Measurements from ENCODE around the gene INPP5F. TPM values are rescaled to one million over a fixed set of nuclear protein-coding genes. Genes with fewer than 3 reads are reported as not detected.
A peak's percentile ranks its signal among the peaks of the same experiment; 100 is the strongest.

The INPP5F gene
- total and polyA plus RNA-seq, 9 of the 15 experiments (the other 6 are each of a cell fraction or from before 2014, with no cell fraction given) = 1.6 to 7.3 (median 6.0) TPM

- TF ChIP-seq, protein P1, sequence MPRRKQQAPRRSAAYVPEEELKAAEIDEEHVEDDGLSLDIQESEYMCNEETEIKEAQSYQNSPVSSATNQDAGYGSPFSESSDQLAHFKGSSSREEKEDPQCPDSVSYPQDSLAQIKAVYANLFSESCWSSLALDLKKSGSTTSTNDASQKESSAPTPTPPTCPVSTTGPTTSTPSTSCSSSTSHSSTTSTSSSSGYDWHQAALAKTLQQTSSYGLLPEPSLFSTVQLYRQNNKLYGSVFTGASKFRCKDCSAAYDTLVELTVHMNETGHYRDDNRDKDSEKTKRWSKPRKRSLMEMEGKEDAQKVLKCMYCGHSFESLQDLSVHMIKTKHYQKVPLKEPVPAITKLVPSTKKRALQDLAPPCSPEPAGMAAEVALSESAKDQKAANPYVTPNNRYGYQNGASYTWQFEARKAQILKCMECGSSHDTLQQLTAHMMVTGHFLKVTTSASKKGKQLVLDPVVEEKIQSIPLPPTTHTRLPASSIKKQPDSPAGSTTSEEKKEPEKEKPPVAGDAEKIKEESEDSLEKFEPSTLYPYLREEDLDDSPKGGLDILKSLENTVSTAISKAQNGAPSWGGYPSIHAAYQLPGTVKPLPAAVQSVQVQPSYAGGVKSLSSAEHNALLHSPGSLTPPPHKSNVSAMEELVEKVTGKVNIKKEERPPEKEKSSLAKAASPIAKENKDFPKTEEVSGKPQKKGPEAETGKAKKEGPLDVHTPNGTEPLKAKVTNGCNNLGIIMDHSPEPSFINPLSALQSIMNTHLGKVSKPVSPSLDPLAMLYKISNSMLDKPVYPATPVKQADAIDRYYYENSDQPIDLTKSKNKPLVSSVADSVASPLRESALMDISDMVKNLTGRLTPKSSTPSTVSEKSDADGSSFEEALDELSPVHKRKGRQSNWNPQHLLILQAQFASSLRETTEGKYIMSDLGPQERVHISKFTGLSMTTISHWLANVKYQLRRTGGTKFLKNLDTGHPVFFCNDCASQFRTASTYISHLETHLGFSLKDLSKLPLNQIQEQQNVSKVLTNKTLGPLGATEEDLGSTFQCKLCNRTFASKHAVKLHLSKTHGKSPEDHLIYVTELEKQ (CRISPR knock-in tag; IDR thresholded peaks at IDR 0.05) = no peak
- TF ChIP-seq BDP1 (IDR thresholded peaks at IDR 0.05; ENCODE audit: insufficient read depth, insufficient read length) = no peak
- no peak for TF ChIP-seq ETV1 (tag; conservative IDR thresholded peaks at IDR 0.05; ENCODE audit: low read depth)
- TF ChIP-seq CHD4 (IDR thresholded peaks at IDR 0.05; ENCODE audit: insufficient read depth, insufficient replicate concordance, low read depth, low read length, poor library complexity, severe bottlenecking) = no peak
- no peak for TF ChIP-seq SIRT6 (IDR thresholded peaks at IDR 0.05; ENCODE audit: low read depth, low read length)
- TF ChIP-seq U2AF2 (optimal IDR thresholded peaks at IDR 0.05; ENCODE audit: low read depth, low read length) = no peak
- no peak for TF ChIP-seq BRD9 (IDR thresholded peaks at IDR 0.05; ENCODE audit: low read depth, partially characterized antibody)
Measured at GRCh38 chr10:119723161-119723560, 2.7 kb upstream of the INPP5F start (continued).

DNA sequence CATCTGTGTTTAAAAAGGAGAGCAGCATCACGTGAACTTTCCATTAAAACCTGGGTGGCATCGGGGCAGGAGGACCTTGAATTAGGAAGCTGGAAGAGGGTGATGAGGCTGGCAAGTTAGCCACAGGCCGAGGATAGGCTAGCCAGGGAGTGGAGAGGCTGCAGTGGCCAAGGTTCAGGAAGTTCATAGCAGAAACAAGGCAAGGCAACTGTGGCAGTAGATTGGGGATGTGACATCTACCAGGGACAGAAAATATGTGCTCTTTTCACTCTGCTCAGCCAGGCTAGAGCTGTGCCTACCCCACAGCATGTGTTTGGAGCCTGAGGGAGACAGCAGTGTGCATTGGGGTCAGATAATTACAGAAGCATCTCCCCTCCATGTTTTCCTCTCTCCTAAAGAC lies 2.2 kb upstream of the INPP5F start:
- H3K4me1 ChIP-seq (replicated peaks in 1 of 2; ENCODE audit: control insufficient read depth in 2 of 2, insufficient read depth in 2 of 2, low read length in 2 of 2) = peaks cover 13 to 18% of the 10 kb centered on the region in 2 experiments
- POLR2A ChIA-PET = no interaction called here
- no peak overlapping the region for H3K27ac ChIP-seq (ENCODE audit: extremely low read depth, low read depth, low read length)
- no peak overlapping the region for H3K4me3 ChIP-seq
- ATAC-seq = no peak
- BruUV-seq (replicated peaks) = no TSS peak
- no peak overlapping the region for H2AFZ ChIP-seq (ENCODE audit: low read depth, low read length)
- CTCF ChIA-PET (ENCODE audit: low intra/inter-chr PET ratio) = no interaction called here
- in situ Hi-C loops (cut with MboI) = no loop called here
- no peaks in the 10 kb centered on the region for H3K27me3 ChIP-seq (ENCODE audit: control insufficient read depth in 2 of 2, insufficient read depth in 2 of 2, low read length in 2 of 2)
- H3K9me3 ChIP-seq (replicated peaks; ENCODE audit: control insufficient read depth, insufficient read depth, low read depth, low read length) = no peaks in the 10 kb centered on the region
- intact Hi-C loops (cut with micrococcal nuclease) = no loop called here
- H3K79me2 ChIP-seq (ENCODE audit: control insufficient read depth, insufficient read depth, low read length) = peaks cover 11% of the 10 kb centered on the region; the same call in 2 of the 3 replicates
- 79% methylated on average over 3 of the region's 3 CpGs for WGBS (ENCODE audit: insufficient coverage, low coverage, missing lambda C conversion rate)
- no peak for DNase-seq (ENCODE audit: extremely low read depth in 1 of 4, low spot score in 3 of 4)
- FAIRE-seq = no peak
- H3K4me2 ChIP-seq (ENCODE audit: insufficient read depth, low read length) = no peak overlapping the region
- no peaks in the 10 kb centered on the region for H4K20me1 ChIP-seq (replicated peaks; ENCODE audit: control insufficient read depth, insufficient read depth, low read length)
- H3K36me3 ChIP-seq (ENCODE audit: control insufficient read depth, insufficient read depth, low read length) = no peaks in the 10 kb centered on the region
- no peaks in the 10 kb centered on the region for H3K9me1 ChIP-seq (ENCODE audit: control insufficient read depth, insufficient read depth, low read length)
- H3K9ac ChIP-seq (ENCODE audit: insufficient read depth in 1 of 2, low read depth in 2 of 2, low read length in 2 of 2) = peak overlapping the region in 1 of 2 experiments; percentile 74; a peak in 2 of 4 replicates
- TF ChIP-seq BRD9 (IDR thresholded peaks at IDR 0.05; ENCODE audit: low read depth, partially characterized antibody) = no peak
- TF ChIP-seq SOX6 (IDR thresholded peaks at IDR 0.05) = no peak
- TF ChIP-seq UBTF (IDR thresholded peaks at IDR 0.05; ENCODE audit: borderline replicate concordance in 1 of 2, low read depth in 2 of 2, low read length in 2 of 2) = no peak
- TF ChIP-seq BACH1 (tag; IDR thresholded peaks at IDR 0.05) = no peak
- TF ChIP-seq NKRF (IDR thresholded peaks at IDR 0.05; ENCODE audit: borderline replicate concordance) = no peak
- no peak for TF ChIP-seq ZNF764 (CRISPR knock-in tag; IDR thresholded peaks at IDR 0.05; ENCODE audit: low read depth)
- no peak for TF ChIP-seq PHF20 (IDR thresholded peaks at IDR 0.05; ENCODE audit: partially characterized antibody)
- no peak for TF ChIP-seq ZBTB17 (CRISPR knock-in tag; IDR thresholded peaks at IDR 0.05)

Measured in K562 (cell line).